Breast epithelium (tissue), 4 donors: ENCODE measurements around the gene THY1. TPM values are rescaled to one million over a fixed set of nuclear protein-coding genes. Genes with fewer than 3 reads are reported as not detected.
"Not testable (repeated sequence)": the region's sequence is repeated elsewhere in the genome, so short reads cannot be mapped to it uniquely, and the experiment has no call there.

ENCODE experiments used
- DNase-seq, 2 donors: peaks; one replicate each; pipeline ENCODE4 v3.0.0-alpha.2; 2019; ENCODE audit warnings: low spot score in 2 of 2
- H3K27ac ChIP-seq, 2 donors: fragments of 200-600 bp; sonication (generic) in 1 of 2; one replicate each; pipeline ENCODE4 v1.5.1; 2016 to 2019; ENCODE audit warnings: mild to moderate bottlenecking in 1 of 2
- H3K27me3 ChIP-seq, 2 donors: fragments of 200-600 bp; sonication (generic) in 1 of 2; one replicate each; pipeline versions ENCODE4 v1.5.1 to v1.6.0; 2017 to 2019; ENCODE audit warnings: control low read depth in 1 of 2, mild to moderate bottlenecking in 1 of 2
- H3K36me3 ChIP-seq: fragments of 200-600 bp; one replicate; pipeline ENCODE4 v1.5.1; 2019
- H3K4me1 ChIP-seq, 2 donors: fragments of 200-600 bp; sonication (generic); one replicate each; pipeline ENCODE4 v1.5.1; 2016 to 2019; ENCODE audit warnings: control low read depth in 1 of 2
- H3K4me3 ChIP-seq, 3 donors: fragments of 200-600 bp; sonication (generic); 1 replicate in 2 of 3; 2 replicates in 1 of 3; pipeline ENCODE4 v1.5.1; 2016 to 2019; ENCODE audit warnings: mild to moderate bottlenecking in 3 of 3, moderate library complexity in 2 of 3
- H3K9me3 ChIP-seq, 2 donors: fragments of 200-600 bp; sonication (generic) in 1 of 2; one replicate each; pipeline ENCODE4 v1.5.1; 2016 to 2019; ENCODE audit warnings: control low read depth in 1 of 2
- CTCF ChIP-seq, 3 donors: fragments of 450-650 bp; IDR thresholded peaks; one replicate each; pipeline ENCODE4 v1.5.1; 2016 to 2017; ENCODE audit warnings: antibody characterized with exemption in 3 of 3, mild to moderate bottlenecking in 3 of 3, moderate library complexity in 3 of 3
- POLR2A ChIP-seq: fragments of 450-650 bp; IDR thresholded peaks from one replicate; pipeline ENCODE4 v1.6.1; 2016; ENCODE audit warnings: antibody characterized with exemption, mild to moderate bottlenecking, moderate library complexity
- POLR2AphosphoS5 ChIP-seq, 3 donors: sonication (generic); formaldehyde crosslinking; IDR thresholded peaks; one replicate each; pipeline ENCODE4 v1.6.1; 2017; ENCODE audit warnings: antibody characterized with exemption in 3 of 3
- intact Hi-C: fragments of 100-400 bp; cut with DNase I; formaldehyde crosslinking; loops from one replicate; pipeline ENCODE4 v1.15.1; 2023; ENCODE audit warnings: low total_unique reads
- total RNA-seq, 3 donors: library from RNA; depleted of rRNA; stranded (reverse); fragments of >200 nt; gene quantifications; one replicate each; pipeline ENCODE4 v1.1.0, GENCODE V29; 2016

The THY1 gene
- total RNA-seq, 3 donors from 2014 or later, result 8.5 to 26.3 (median 23.8) TPM

- Histone ChIP-seq H3K4me1 (no peaks in the 10 kb centered on the region), H3K9me3 (no peaks in the 10 kb centered on the region), H3K27me3 (no peaks in the 10 kb centered on the region), H3K36me3 (no peaks in the 10 kb centered on the region), H3K27ac (peak overlapping the region in 1 of 2 donors; percentile 66), H3K4me3 (no peak overlapping the region)
- intact Hi-C loops, result no loop called here
- TF ChIP-seq POLR2A (no peak), POLR2AphosphoS5 (IDR thresholded peaks at IDR 0.05) (no peak), CTCF (IDR thresholded peaks at IDR 0.05) (no peak)
- no peak for DNase-seq
Observed at GRCh38 chr11:119445379-119445778, 22.4 kb upstream of the THY1 start.

GRCh38 chr11:119441898-119442243, 18.9 kb upstream of the THY1 start:
- H3K9me3 ChIP-seq, result no peaks in the 10 kb centered on the region
- intact Hi-C loops, result no loop called here
- H3K27me3 ChIP-seq, result no peaks in the 10 kb centered on the region
- DNase-seq, result no peak
- H3K36me3 ChIP-seq, result no peaks in the 10 kb centered on the region
- no peaks in the 10 kb centered on the region for H3K4me1 ChIP-seq
- H3K4me3 ChIP-seq, result no peak overlapping the region
- TF ChIP-seq POLR2A (no peak), CTCF (IDR thresholded peaks at IDR 0.05) (no peak), POLR2AphosphoS5 (IDR thresholded peaks at IDR 0.05) (no peak)
- H3K27ac ChIP-seq, result no peak overlapping the region

- H3K27me3 ChIP-seq, result no peaks in the 10 kb centered on the region
- intact Hi-C loops, result no loop called here
- no peak overlapping the region for H3K4me3 ChIP-seq
- TF ChIP-seq CTCF (IDR thresholded peaks at IDR 0.05) (no peak), POLR2AphosphoS5 (IDR thresholded peaks at IDR 0.05) (no peak), POLR2A (no peak)
- no peaks in the 10 kb centered on the region for H3K36me3 ChIP-seq
- no peaks in the 10 kb centered on the region for H3K9me3 ChIP-seq
- DNase-seq, result no peak
- H3K27ac ChIP-seq, result no peak overlapping the region
- no peaks in the 10 kb centered on the region for H3K4me1 ChIP-seq
Observed at GRCh38 chr11:119438599-119438998, 15.6 kb upstream of the THY1 start.

- H3K27me3 ChIP-seq, H3K9me3 ChIP-seq, intact Hi-C loops, H3K36me3 ChIP-seq, H3K4me1 ChIP-seq, H3K27ac ChIP-seq, H3K4me3 ChIP-seq, DNase-seq: not testable (repeated sequence)
Observed at GRCh38 chr11:119437521-119437920, 14.5 kb upstream of the THY1 start.

GRCh38 chr11:119436711-119437110, 13.7 kb upstream of the THY1 start:
- intact Hi-C loops, result no loop called here
- H3K4me1 ChIP-seq, result peaks cover 0 to 5% of the 10 kb centered on the region in 2 donors
- no peaks in the 10 kb centered on the region for H3K36me3 ChIP-seq
- no peak overlapping the region for H3K27ac ChIP-seq
- H3K9me3 ChIP-seq, result no peaks in the 10 kb centered on the region
- DNase-seq, result no peak
- no peak for TF ChIP-seq POLR2A
- H3K27me3 ChIP-seq, result no peaks in the 10 kb centered on the region
- H3K4me3 ChIP-seq, result no peak overlapping the region

GRCh38 chr11:119436093-119436492, 13.1 kb upstream of the THY1 start:
- Histone ChIP-seq H3K4me3 (no peak overlapping the region), H3K36me3 (no peaks in the 10 kb centered on the region), H3K27me3 (no peaks in the 10 kb centered on the region), H3K9me3 (no peaks in the 10 kb centered on the region), H3K27ac (no peak overlapping the region), H3K4me1 (peaks cover 0 to 5% of the 10 kb centered on the region in 2 donors)
- no peak for DNase-seq
- intact Hi-C loops, result no loop called here
- no peak for TF ChIP-seq POLR2AphosphoS5 (IDR thresholded peaks at IDR 0.05)
- TF ChIP-seq CTCF (IDR thresholded peaks at IDR 0.05), result no peak
- no peak for TF ChIP-seq POLR2A
